NCI-H2107 treated with DMSO at 0.1 percent for 48 hours (cell line): Measurements from ENCODE around the gene HSPBP1.

Experiments
- DNase-seq: peaks from one replicate; lab custom pipeline; 2025; ENCODE audit not compliant: unreplicated experiment; lab: John Stamatoyannopoulos, UW

The HSPBP1 gene

GRCh38 chr19:55305491-55305890 is 25.6 kb upstream of the HSPBP1 start:
- DNase-seq = no peak

- DNase-seq = no peak
Observed at GRCh38 chr19:55304980-55305379, 25.1 kb upstream of the HSPBP1 start.

- no peak for DNase-seq
Observed at GRCh38 chr19:55304279-55304978, 24.5 kb upstream of the HSPBP1 start.

- no peak for DNase-seq
Observed at GRCh38 chr19:55303477-55303876, 23.6 kb upstream of the HSPBP1 start.

GRCh38 chr19:55302318-55302703 is 22.4 kb upstream of the HSPBP1 start:
- no peak for DNase-seq

- DNase-seq = peak; percentile 15
Observed at GRCh38 chr19:55301459-55302317, 21.8 kb upstream of the HSPBP1 start.

- DNase-seq = no peak
Observed at GRCh38 chr19:55300886-55301458, 21.1 kb upstream of the HSPBP1 start.

GRCh38 chr19:55299991-55300390 is 20.1 kb upstream of the HSPBP1 start:
- DNase-seq = no peak

- no peak for DNase-seq
Observed at GRCh38 chr19:55297267-55297666, 17.4 kb upstream of the HSPBP1 start.

- no peak for DNase-seq
Observed at GRCh38 chr19:55289117-55289796, 9.3 kb upstream of the HSPBP1 start.

GRCh38 chr19:55287361-55288079 is 7.6 kb upstream of the HSPBP1 start:
- DNase-seq = no peak

- DNase-seq = no peak
Observed at GRCh38 chr19:55285229-55285890, 5.5 kb upstream of the HSPBP1 start.

GRCh38 chr19:55284405-55285058 is 4.6 kb upstream of the HSPBP1 start:
- no peak for DNase-seq

GRCh38 chr19:55283548-55284377 is 3.9 kb upstream of the HSPBP1 start, which contains the start of gene BRSK1:
TSS of gene BRSK1 (plus strand) at chr19:55283997. CDS start at chr19:55284443, 446 bp downstream.
- peak; percentile 24 for DNase-seq

GRCh38 chr19:55279340-55279739 is 570 bp downstream of the HSPBP1 start:
- DNase-seq = no peak

GRCh38 chr19:55278391-55279135 is 1.3 kb downstream of the HSPBP1 start:
- no peak for DNase-seq

GRCh38 chr19:55277494-55277893 is 2.4 kb downstream of the HSPBP1 start:
- no peak for DNase-seq
